GM12874 (cell line): ENCODE measurements around the gene DLGAP4.

Source experiments
- CTCF ChIP-seq: IDR thresholded peaks from 2 replicates; pipeline ENCODE4 v1.5.1; 2011; ENCODE audit warnings: low read depth, mild to moderate bottlenecking, control low read depth, low read length, moderate library complexity; ENCODE audit not compliant: insufficient read depth

DLGAP4 gene

DNA sequence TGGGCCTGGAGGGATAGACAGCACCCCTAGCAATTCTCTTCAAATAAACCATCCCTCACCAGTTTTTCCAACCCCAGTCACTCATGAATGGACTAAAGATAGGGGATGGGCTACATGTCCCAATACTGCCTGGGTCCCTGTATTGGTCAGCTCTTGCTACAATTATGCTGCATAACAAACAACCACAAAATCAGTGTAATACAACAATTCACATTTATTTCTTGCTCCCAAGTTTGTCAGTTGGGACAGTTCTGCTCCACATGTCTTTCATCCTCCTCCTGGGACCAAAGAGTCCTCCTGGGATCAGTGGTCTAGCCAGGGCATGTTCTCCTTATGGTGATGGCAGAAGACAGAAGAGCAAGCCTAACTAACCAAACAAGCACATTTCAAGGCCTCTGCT, 143.5 kb downstream of the DLGAP4 start:
- TF ChIP-seq CTCF, result no peak

DNA sequence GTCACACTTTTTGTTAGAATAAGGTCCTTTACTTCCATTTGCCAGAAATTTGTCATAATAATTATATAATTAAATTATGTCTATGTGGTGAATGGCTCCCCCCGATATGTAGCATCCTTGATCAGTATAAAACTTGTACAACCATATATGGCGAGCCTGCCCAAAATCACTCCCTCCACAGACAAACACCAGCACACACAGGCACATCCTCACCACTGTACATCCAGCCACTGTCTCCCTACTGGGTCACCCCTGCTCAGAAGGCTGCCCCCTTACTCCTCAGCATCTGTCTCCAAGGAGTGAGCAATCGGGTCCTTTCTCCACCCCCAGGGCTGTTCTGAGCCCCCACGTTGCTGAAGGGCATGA, 148.2 kb downstream of the DLGAP4 start:
- no peak for TF ChIP-seq CTCF

- no peak for TF ChIP-seq CTCF
These were observed 148.7 kb downstream of the DLGAP4 start for GRCh38 chr20:36454698-36455427.

GRCh38 chr20:36455972-36456625, 150.0 kb downstream of the DLGAP4 start:
- no peak for TF ChIP-seq CTCF

GRCh38 chr20:36460648-36461599, 154.8 kb downstream of the DLGAP4 start:
- TF ChIP-seq CTCF, result no peak

DNA sequence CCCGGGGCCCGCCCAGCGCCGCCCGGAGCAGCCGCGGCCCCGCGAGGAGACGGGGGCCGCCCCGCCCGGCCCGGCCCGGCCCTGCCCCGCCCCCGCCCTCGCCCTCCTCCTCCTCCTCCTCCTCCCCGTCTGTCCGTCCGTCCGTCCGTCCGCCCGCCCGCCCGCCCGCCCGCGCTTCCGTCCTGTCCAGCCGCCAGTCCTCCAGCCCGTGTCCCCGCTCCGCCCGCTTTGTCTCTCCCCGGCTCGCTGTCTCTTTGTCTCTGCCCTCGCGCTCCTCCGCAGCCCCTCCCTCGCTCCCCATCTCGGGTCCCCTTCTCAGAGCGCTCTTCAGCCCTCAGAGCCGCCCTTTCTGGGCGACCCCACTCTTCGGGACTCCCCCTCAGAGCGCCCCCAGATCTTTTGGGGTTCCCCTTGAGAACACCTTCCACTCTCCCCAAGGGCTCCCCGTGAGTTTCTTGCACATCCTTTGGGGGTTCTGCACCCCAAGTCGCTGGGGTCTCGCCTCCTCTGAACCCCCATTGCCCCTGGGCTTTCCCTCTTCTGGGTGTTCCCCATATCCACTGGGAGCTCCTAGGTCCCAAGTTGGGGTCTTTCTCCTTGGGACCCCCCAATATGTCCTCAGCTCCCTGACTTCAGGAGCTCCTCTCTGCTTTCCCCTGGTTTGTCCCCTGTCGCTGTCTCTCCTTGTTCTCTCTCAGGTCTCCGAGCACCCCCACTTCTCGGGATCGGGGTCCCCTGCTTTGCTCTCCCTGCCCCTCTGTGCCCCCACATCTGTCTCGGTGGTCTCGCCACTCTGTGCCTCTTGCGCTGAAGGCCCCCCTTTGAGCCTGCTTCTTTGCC, 155.7 kb downstream of the DLGAP4 start:
- TF ChIP-seq CTCF, result no peak
